HEK293 (cell line): ENCODE results near the gene CFAP57.

Experiments
- CTCF ChIA-PET: fragments of 350-600 bp; formaldehyde crosslinking; extraction: SDS; loops from one replicate; lab custom pipeline; 2021; ENCODE audit warnings: antibody characterized with exemption; lab: Yijun Ruan, JAX
- POLR2A ChIA-PET: fragments of 300-600 bp; formaldehyde crosslinking; extraction: SDS; loops from one replicate; lab custom pipeline; 2020; ENCODE audit warnings: antibody characterized with exemption, inconsistent platforms; lab: Yijun Ruan, JAX
- H3K27ac ChIP-seq: fragments of 200-500 bp; sonication (Bioruptor generic); 2 replicates; pipeline ENCODE4 v1.5.1; 2014; ENCODE audit warnings: low read depth, low read length, control low read depth, inconsistent platforms; ENCODE audit errors: extremely low read depth
- H3K36me3 ChIP-seq, 2 experiments: fragments of 200-500 bp in 1 of 2; sonication (Bioruptor generic) in 1 of 2; 1 replicate in 1 of 2; 2 replicates in 1 of 2; pipeline ENCODE4 v1.5.1; 2014 to 2017; ENCODE audit warnings: inconsistent platforms in 2 of 2, low read length in 2 of 2; ENCODE audit not compliant: control insufficient read depth in 2 of 2, insufficient read depth in 1 of 2
- H3K4me1 ChIP-seq: fragments of 200-500 bp; sonication (Bioruptor generic); 2 replicates; pipeline ENCODE4 v1.5.1; 2014; ENCODE audit warnings: mild to moderate bottlenecking, low read length, inconsistent platforms; ENCODE audit not compliant: control insufficient read depth, insufficient read depth
- H3K4me3 ChIP-seq: 2 replicates; pipeline ENCODE4 v1.5.1; 2011; ENCODE audit warnings: low read depth, mild to moderate bottlenecking, control low read depth, low read length, moderate library complexity
- H3K9me3 ChIP-seq: fragments of 200-500 bp; sonication (Bioruptor generic); 2 replicates; pipeline ENCODE4 v1.5.1; 2014; ENCODE audit warnings: low read depth, low read length, inconsistent platforms; ENCODE audit not compliant: control insufficient read depth, insufficient read depth
- FEZF1 ChIP-seq: fragments of 450-650 bp; formaldehyde crosslinking; IDR thresholded peaks from 2 replicates; pipeline ENCODE4 v1.5.1; 2016; ENCODE audit warnings: missing biosample characterization, missing genetic modification characterization
- PRDM1 ChIP-seq: fragments of 450-650 bp; formaldehyde crosslinking; IDR thresholded peaks from 2 replicates; pipeline ENCODE4; 2016; ENCODE audit warnings: missing biosample characterization, missing genetic modification characterization
- REPIN1 ChIP-seq: fragments of 450-650 bp; formaldehyde crosslinking; IDR thresholded peaks from 2 replicates; pipeline ENCODE4 v1.5.1; 2017; ENCODE audit warnings: missing biosample characterization, missing genetic modification characterization, low read depth
- SCRT1 ChIP-seq: fragments of 450-650 bp; formaldehyde crosslinking; IDR thresholded peaks from 2 replicates; pipeline ENCODE4 v1.5.1; 2016; ENCODE audit warnings: missing biosample characterization, missing genetic modification characterization, borderline replicate concordance
- SCRT2 ChIP-seq: fragments of 450-650 bp; formaldehyde crosslinking; IDR thresholded peaks from 2 replicates; pipeline ENCODE4 v1.5.1; 2016; ENCODE audit warnings: missing biosample characterization, missing genetic modification characterization
- ZBTB48 ChIP-seq: fragments of 450-650 bp; formaldehyde crosslinking; IDR thresholded peaks from 2 replicates; pipeline ENCODE4 v1.5.1; 2016; ENCODE audit warnings: missing biosample characterization, missing genetic modification characterization
- ZBTB8A ChIP-seq: fragments of 450-650 bp; formaldehyde crosslinking; IDR thresholded peaks from 2 replicates; pipeline ENCODE4 v1.5.1; 2016; ENCODE audit warnings: missing biosample characterization, missing genetic modification characterization
- ZNF114 ChIP-seq: fragments of 450-650 bp; formaldehyde crosslinking; IDR thresholded peaks from 2 replicates; pipeline ENCODE4 v1.5.0; 2017; ENCODE audit warnings: missing biosample characterization, missing genetic modification characterization
- ZNF157 ChIP-seq: fragments of 450-650 bp; formaldehyde crosslinking; IDR thresholded peaks from 2 replicates; pipeline ENCODE4 v1.5.1; 2016; ENCODE audit warnings: missing biosample characterization, missing genetic modification characterization
- ZNF19 ChIP-seq: fragments of 450-650 bp; formaldehyde crosslinking; IDR thresholded peaks from 2 replicates; pipeline ENCODE4; 2016; ENCODE audit warnings: missing biosample characterization, missing genetic modification characterization, low read depth
- ZNF561 ChIP-seq: fragments of 450-650 bp; IDR thresholded peaks from 2 replicates; pipeline ENCODE4 v1.5.1; 2018; ENCODE audit warnings: missing biosample characterization, missing genetic modification characterization, borderline replicate concordance
- ZNF658 ChIP-seq: fragments of 450-650 bp; formaldehyde crosslinking; IDR thresholded peaks from 2 replicates; pipeline ENCODE4; 2016; ENCODE audit warnings: missing biosample characterization, missing genetic modification characterization
- ZNF837 ChIP-seq: fragments of 450-650 bp; formaldehyde crosslinking; IDR thresholded peaks from 2 replicates; pipeline ENCODE4 v1.5.1; 2016; ENCODE audit warnings: missing biosample characterization, missing genetic modification characterization
- ZXDB ChIP-seq: fragments of 450-650 bp; formaldehyde crosslinking; IDR thresholded peaks from 2 replicates; pipeline ENCODE4 v1.5.1; 2016; ENCODE audit warnings: missing biosample characterization, missing genetic modification characterization
- TF ChIP-seq, protein P1 (sequence below): fragments of 450-650 bp; formaldehyde crosslinking; IDR thresholded peaks from 2 replicates; pipeline ENCODE4 v1.5.1; 2016; ENCODE audit warnings: missing biosample characterization, missing genetic modification characterization
- TF ChIP-seq, protein P2 (sequence below): fragments of 450-650 bp; IDR thresholded peaks from 2 replicates; pipeline ENCODE4 v1.5.1; 2018; ENCODE audit warnings: missing biosample characterization, missing genetic modification characterization
- TF ChIP-seq, protein P3 (sequence below): fragments of 450-650 bp; formaldehyde crosslinking; IDR thresholded peaks from 2 replicates; pipeline ENCODE4 v1.5.1; 2016; ENCODE audit warnings: missing biosample characterization, missing genetic modification characterization, borderline replicate concordance
- TF ChIP-seq, protein P4 (sequence below): fragments of 450-650 bp; IDR thresholded peaks from 2 replicates; pipeline ENCODE4 v1.5.1; 2018; ENCODE audit warnings: missing biosample characterization, mild to moderate bottlenecking, missing genetic modification characterization

The CFAP57 gene

DNA sequence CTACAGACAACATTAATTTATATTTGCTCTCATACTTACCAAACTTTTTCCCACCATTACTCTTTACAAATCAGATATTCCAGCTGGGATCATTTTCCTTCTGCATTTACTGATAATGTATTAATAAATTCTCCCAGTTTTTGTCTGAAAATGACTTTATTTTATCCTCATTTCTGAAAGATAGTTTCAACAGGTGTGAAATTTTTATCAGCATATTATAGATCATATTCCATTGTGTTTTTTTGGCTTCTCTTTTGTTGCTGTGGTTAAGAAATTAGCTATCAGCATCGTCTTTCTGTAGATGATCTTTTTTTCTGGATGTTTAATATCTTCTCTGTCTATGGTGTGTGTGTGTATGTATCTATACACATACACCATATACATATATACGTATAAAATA, 2.7 kb downstream of the CFAP57 start:
- H3K36me3 ChIP-seq, result peaks cover 0 to 10% of the 10 kb centered on the region in 2 experiments; a peak in 1 of 3 replicates
- TF ChIP-seq ZBTB8A (no peak), SCRT2 (tag by site-specific recombination) (peak; percentile 69), PRDM1 (no peak), SCRT1 (tag by site-specific recombination) (peak; percentile 54), FEZF1 (tag by site-specific recombination) (no peak)
- no peaks in the 10 kb centered on the region for H3K4me1 ChIP-seq
- CTCF ChIA-PET, result interaction anchor here (0.7 kb wide), 1 partner anchor 72 kb away, joined by 4 read pairs; no protein-coding TSS in a partner anchor
- no peak overlapping the region for H3K27ac ChIP-seq
- H3K9me3 ChIP-seq, result no peaks in the 10 kb centered on the region
- H3K4me3 ChIP-seq, result no peak overlapping the region
- POLR2A ChIA-PET, result no interaction called here

DNA sequence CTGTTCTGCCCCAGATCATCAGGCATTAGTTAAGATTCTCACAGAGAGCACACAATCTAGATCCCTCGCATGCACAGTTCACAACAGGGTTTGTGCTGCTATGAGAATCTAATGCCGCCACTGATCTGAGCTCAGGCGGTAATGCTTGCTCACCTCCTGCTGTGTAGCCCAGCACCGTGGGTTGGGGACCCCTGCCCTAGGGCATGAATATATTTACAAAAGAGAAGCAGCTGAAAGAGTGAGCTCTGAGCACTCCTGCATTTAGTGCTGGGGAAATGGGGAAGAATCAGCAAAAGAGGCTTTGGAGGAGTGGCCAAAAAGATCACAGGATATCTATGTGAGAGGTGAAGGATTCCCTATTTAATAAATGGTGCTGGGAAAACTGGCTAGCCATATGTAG, 5.6 kb downstream of the CFAP57 start:
- POLR2A ChIA-PET, result no interaction called here
- TF ChIP-seq ZNF837 (tag by site-specific recombination) (no peak), REPIN1 (tag by site-specific recombination) (no peak), ZNF114 (tag by site-specific recombination) (no peak), ZNF157 (tag by site-specific recombination) (no peak), ZNF19 (tag by site-specific recombination) (no peak)
- no peak overlapping the region for H3K4me3 ChIP-seq
- no peaks in the 10 kb centered on the region for H3K9me3 ChIP-seq
- no peaks in the 10 kb centered on the region for H3K36me3 ChIP-seq
- CTCF ChIA-PET, result no interaction called here
- no peak overlapping the region for H3K27ac ChIP-seq
- no peaks in the 10 kb centered on the region for H3K4me1 ChIP-seq

DNA sequence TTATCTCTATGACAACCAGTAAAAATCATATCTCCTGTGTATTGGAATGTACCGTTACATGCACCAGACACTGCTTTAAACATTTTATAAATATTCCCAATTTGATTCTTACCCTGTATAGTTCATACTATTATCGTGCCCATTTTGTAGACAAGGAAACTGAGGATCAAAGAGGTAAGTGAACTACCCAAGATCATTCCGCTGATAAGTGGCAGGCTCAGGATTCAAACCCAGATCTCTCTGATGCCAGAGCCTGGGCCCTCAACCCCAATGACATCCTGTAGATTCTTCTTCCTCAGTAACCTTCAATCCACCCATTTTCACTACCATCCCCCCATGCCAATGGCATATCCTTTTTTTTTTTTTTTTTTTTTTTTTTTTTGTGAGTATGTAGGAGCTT, 12.3 kb downstream of the CFAP57 start:
- CTCF ChIA-PET, result interaction anchor here (0.6 kb wide), 1 partner anchor 809 kb away, joined by 4 read pairs; no protein-coding TSS in a partner anchor

DNA sequence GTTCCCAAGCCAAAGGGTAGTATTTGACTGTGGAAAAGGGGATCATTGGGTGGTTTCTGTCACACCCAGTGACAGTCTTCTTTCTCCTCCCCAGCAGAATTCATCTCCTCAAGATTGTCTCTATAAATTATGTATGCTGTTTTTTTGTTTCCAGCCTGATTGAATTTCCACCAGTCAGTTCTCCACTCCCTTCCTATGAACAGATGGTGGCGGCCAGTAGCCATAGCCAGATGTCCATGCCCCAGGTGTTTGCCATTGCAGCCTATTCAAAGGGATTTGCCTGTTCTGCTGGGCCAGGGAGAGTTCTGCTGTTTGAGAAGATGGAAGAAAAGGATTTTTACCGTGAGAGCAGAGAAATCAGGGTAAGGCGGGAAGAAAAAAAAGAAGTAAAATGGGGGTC, 12.9 kb downstream of the CFAP57 start:
- H3K9me3 ChIP-seq, result no peaks in the 10 kb centered on the region
- no peak overlapping the region for H3K27ac ChIP-seq
- H3K36me3 ChIP-seq, result no peaks in the 10 kb centered on the region
- H3K4me1 ChIP-seq, result no peaks in the 10 kb centered on the region
- H3K4me3 ChIP-seq, result no peak overlapping the region
- CTCF ChIA-PET, result no interaction called here
- POLR2A ChIA-PET, result interaction anchor here (0.7 kb wide), 1 partner anchor 418 kb away, joined by 7 read pairs; the partner anchor contains the start of genes C1orf50 and P3H1
- TF ChIP-seq, protein P1, sequence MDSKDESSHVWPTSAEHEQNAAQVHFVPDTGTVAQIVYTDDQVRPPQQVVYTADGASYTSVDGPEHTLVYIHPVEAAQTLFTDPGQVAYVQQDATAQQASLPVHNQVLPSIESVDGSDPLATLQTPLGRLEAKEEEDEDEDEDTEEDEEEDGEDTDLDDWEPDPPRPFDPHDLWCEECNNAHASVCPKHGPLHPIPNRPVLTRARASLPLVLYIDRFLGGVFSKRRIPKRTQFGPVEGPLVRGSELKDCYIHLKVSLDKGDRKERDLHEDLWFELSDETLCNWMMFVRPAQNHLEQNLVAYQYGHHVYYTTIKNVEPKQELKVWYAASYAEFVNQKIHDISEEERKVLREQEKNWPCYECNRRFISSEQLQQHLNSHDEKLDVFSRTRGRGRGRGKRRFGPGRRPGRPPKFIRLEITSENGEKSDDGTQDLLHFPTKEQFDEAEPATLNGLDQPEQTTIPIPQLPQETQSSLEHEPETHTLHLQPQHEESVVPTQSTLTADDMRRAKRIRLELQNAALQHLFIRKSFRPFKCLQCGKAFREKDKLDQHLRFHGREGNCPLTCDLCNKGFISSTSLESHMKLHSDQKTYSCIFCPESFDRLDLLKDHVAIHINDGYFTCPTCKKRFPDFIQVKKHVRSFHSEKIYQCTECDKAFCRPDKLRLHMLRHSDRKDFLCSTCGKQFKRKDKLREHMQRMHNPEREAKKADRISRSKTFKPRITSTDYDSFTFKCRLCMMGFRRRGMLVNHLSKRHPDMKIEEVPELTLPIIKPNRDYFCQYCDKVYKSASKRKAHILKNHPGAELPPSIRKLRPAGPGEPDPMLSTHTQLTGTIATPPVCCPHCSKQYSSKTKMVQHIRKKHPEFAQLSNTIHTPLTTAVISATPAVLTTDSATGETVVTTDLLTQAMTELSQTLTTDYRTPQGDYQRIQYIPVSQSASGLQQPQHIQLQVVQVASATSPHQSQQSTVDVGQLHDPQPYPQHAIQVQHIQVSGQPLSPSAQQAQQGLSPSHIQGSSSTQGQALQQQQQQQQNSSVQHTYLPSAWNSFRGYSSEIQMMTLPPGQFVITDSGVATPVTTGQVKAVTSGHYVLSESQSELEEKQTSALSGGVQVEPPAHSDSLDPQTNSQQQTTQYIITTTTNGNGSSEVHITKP (tag by site-specific recombination), result no peak
- TF ChIP-seq, protein P2, sequence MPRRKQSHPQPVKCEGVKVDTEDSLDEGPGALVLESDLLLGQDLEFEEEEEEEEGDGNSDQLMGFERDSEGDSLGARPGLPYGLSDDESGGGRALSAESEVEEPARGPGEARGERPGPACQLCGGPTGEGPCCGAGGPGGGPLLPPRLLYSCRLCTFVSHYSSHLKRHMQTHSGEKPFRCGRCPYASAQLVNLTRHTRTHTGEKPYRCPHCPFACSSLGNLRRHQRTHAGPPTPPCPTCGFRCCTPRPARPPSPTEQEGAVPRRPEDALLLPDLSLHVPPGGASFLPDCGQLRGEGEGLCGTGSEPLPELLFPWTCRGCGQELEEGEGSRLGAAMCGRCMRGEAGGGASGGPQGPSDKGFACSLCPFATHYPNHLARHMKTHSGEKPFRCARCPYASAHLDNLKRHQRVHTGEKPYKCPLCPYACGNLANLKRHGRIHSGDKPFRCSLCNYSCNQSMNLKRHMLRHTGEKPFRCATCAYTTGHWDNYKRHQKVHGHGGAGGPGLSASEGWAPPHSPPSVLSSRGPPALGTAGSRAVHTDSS, result no peak
- no peak for TF ChIP-seq ZNF658 (tag by site-specific recombination)
- TF ChIP-seq ZXDB (tag by site-specific recombination), result no peak
- TF ChIP-seq, protein P3, sequence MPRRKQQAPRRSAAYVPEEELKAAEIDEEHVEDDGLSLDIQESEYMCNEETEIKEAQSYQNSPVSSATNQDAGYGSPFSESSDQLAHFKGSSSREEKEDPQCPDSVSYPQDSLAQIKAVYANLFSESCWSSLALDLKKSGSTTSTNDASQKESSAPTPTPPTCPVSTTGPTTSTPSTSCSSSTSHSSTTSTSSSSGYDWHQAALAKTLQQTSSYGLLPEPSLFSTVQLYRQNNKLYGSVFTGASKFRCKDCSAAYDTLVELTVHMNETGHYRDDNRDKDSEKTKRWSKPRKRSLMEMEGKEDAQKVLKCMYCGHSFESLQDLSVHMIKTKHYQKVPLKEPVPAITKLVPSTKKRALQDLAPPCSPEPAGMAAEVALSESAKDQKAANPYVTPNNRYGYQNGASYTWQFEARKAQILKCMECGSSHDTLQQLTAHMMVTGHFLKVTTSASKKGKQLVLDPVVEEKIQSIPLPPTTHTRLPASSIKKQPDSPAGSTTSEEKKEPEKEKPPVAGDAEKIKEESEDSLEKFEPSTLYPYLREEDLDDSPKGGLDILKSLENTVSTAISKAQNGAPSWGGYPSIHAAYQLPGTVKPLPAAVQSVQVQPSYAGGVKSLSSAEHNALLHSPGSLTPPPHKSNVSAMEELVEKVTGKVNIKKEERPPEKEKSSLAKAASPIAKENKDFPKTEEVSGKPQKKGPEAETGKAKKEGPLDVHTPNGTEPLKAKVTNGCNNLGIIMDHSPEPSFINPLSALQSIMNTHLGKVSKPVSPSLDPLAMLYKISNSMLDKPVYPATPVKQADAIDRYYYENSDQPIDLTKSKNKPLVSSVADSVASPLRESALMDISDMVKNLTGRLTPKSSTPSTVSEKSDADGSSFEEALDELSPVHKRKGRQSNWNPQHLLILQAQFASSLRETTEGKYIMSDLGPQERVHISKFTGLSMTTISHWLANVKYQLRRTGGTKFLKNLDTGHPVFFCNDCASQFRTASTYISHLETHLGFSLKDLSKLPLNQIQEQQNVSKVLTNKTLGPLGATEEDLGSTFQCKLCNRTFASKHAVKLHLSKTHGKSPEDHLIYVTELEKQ, result no peak
- TF ChIP-seq ZNF561 (tag by site-specific recombination), result no peak
- TF ChIP-seq ZBTB48 (tag by site-specific recombination), result no peak

More for the DNA sequence above, 12.3 kb downstream of the CFAP57 start:
- TF ChIP-seq, protein P4, sequence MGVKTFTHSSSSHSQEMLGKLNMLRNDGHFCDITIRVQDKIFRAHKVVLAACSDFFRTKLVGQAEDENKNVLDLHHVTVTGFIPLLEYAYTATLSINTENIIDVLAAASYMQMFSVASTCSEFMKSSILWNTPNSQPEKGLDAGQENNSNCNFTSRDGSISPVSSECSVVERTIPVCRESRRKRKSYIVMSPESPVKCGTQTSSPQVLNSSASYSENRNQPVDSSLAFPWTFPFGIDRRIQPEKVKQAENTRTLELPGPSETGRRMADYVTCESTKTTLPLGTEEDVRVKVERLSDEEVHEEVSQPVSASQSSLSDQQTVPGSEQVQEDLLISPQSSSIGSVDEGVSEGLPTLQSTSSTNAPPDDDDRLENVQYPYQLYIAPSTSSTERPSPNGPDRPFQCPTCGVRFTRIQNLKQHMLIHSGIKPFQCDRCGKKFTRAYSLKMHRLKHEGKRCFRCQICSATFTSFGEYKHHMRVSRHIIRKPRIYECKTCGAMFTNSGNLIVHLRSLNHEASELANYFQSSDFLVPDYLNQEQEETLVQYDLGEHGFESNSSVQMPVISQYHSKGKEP (tag by site-specific recombination), result no peak
- TF ChIP-seq FEZF1 (tag by site-specific recombination), result no peak
- Histone ChIP-seq H3K4me3 (no peak overlapping the region), H3K36me3 (no peaks in the 10 kb centered on the region), H3K9me3 (no peaks in the 10 kb centered on the region), H3K27ac (no peak overlapping the region), H3K4me1 (no peaks in the 10 kb centered on the region)
- POLR2A ChIA-PET, result interaction anchor here (0.7 kb wide), 1 partner anchor 418 kb away, joined by 7 read pairs; the partner anchor contains the start of genes C1orf50 and P3H1
